Measurements from ENCODE around the gene ZNF444.
"Not testable (repeated sequence)": the region's sequence is repeated elsewhere in the genome, so short reads cannot be mapped to it uniquely, and the experiment has no call there.

ZNF444 gene

GRCh38 chr19:56140583-56141416 lies at the start of gene ZNF444:
Gene ZNF444, plus strand, starts transcription at chr19:56141287. Its CDS starts 5,625 bp downstream, at chr19:56146912.
- DNase-seq (ENCODE audit: low read depth in 2 of 2), result peak; percentile 100

GRCh38 chr19:56091751-56092546 lies 49.1 kb upstream of the ZNF444 start:
- no peak for DNase-seq (ENCODE audit: low read depth in 2 of 2)

GRCh38 chr19:56092685-56093631 lies 48.1 kb upstream of the ZNF444 start:
- no peak for DNase-seq (ENCODE audit: low read depth in 2 of 2)

GRCh38 chr19:56094449-56094848 lies 46.6 kb upstream of the ZNF444 start:
- DNase-seq (ENCODE audit: low read depth in 2 of 2), result no peak

GRCh38 chr19:56096665-56097064 lies 44.4 kb upstream of the ZNF444 start:
- DNase-seq (ENCODE audit: low read depth in 2 of 2), result no peak

- no peak for DNase-seq (ENCODE audit: low read depth in 2 of 2)
These were observed 43.8 kb upstream of the ZNF444 start for GRCh38 chr19:56097306-56097705.

GRCh38 chr19:56097776-56098175 lies 43.3 kb upstream of the ZNF444 start:
- DNase-seq (ENCODE audit: low read depth in 2 of 2), result no peak

- not testable (repeated sequence) for DNase-seq (ENCODE audit: low read depth in 2 of 2)
These were observed 42.9 kb upstream of the ZNF444 start for GRCh38 chr19:56098237-56098636.

- DNase-seq (ENCODE audit: low read depth in 2 of 2), result no peak
These were observed 42.1 kb upstream of the ZNF444 start for GRCh38 chr19:56098731-56099568.

- no peak for DNase-seq (ENCODE audit: low read depth in 2 of 2)
These were observed 41.2 kb upstream of the ZNF444 start for GRCh38 chr19:56099638-56100539.

GRCh38 chr19:56101095-56101494 lies 40.0 kb upstream of the ZNF444 start:
- no peak for DNase-seq (ENCODE audit: low read depth in 2 of 2)

GRCh38 chr19:56101746-56102535 lies 39.1 kb upstream of the ZNF444 start:
- DNase-seq (ENCODE audit: low read depth in 2 of 2), result no peak

GRCh38 chr19:56103027-56103614 lies 38.0 kb upstream of the ZNF444 start:
- DNase-seq (ENCODE audit: low read depth in 2 of 2), result no peak

GRCh38 chr19:56104423-56104822 lies 36.7 kb upstream of the ZNF444 start:
- DNase-seq (ENCODE audit: low read depth in 2 of 2), result no peak

GRCh38 chr19:56105090-56105701 lies 35.9 kb upstream of the ZNF444 start:
- DNase-seq (ENCODE audit: low read depth in 2 of 2), result no peak

- DNase-seq (ENCODE audit: low read depth in 2 of 2), result not testable (repeated sequence)
These were observed 35.2 kb upstream of the ZNF444 start for GRCh38 chr19:56105831-56106396.

- DNase-seq (ENCODE audit: low read depth in 2 of 2), result no peak
These were observed 34.7 kb upstream of the ZNF444 start for GRCh38 chr19:56106397-56106849.

- no peak for DNase-seq (ENCODE audit: low read depth in 2 of 2)
These were observed 34.1 kb upstream of the ZNF444 start for GRCh38 chr19:56106993-56107392.

All from fibroblast of skin of left biceps (primary cell).